ENCODE results near the gene CTNNBIP1. TPM values are rescaled to one million over a fixed set of nuclear protein-coding genes. Genes with fewer than 3 reads are reported as not detected.
A peak's percentile ranks its signal among the peaks of the same experiment; 100 is the strongest.

The CTNNBIP1 gene
- total and polyA plus RNA-seq, 9 of the 15 experiments (the other 6 are each of a cell fraction or from before 2014, with no cell fraction given) = 0.65 to 29.2 (median 14.7) TPM

- no peak for TF ChIP-seq CHCHD3 (CRISPR knock-in tag; IDR thresholded peaks at IDR 0.05)
- TF ChIP-seq ARHGAP35 (IDR thresholded peaks at IDR 0.05; ENCODE audit: partially characterized antibody) = no peak
- TF ChIP-seq KAT8 (IDR thresholded peaks at IDR 0.05; ENCODE audit: low read depth) = no peak
- TF ChIP-seq ZNF124 (CRISPR knock-in tag; IDR thresholded peaks at IDR 0.05) = no peak
- no peak; the same call in 1 of the 2 replicates for TF ChIP-seq ZBTB17 (CRISPR knock-in tag; IDR thresholded peaks at IDR 0.05)
- TF ChIP-seq, protein P1, sequence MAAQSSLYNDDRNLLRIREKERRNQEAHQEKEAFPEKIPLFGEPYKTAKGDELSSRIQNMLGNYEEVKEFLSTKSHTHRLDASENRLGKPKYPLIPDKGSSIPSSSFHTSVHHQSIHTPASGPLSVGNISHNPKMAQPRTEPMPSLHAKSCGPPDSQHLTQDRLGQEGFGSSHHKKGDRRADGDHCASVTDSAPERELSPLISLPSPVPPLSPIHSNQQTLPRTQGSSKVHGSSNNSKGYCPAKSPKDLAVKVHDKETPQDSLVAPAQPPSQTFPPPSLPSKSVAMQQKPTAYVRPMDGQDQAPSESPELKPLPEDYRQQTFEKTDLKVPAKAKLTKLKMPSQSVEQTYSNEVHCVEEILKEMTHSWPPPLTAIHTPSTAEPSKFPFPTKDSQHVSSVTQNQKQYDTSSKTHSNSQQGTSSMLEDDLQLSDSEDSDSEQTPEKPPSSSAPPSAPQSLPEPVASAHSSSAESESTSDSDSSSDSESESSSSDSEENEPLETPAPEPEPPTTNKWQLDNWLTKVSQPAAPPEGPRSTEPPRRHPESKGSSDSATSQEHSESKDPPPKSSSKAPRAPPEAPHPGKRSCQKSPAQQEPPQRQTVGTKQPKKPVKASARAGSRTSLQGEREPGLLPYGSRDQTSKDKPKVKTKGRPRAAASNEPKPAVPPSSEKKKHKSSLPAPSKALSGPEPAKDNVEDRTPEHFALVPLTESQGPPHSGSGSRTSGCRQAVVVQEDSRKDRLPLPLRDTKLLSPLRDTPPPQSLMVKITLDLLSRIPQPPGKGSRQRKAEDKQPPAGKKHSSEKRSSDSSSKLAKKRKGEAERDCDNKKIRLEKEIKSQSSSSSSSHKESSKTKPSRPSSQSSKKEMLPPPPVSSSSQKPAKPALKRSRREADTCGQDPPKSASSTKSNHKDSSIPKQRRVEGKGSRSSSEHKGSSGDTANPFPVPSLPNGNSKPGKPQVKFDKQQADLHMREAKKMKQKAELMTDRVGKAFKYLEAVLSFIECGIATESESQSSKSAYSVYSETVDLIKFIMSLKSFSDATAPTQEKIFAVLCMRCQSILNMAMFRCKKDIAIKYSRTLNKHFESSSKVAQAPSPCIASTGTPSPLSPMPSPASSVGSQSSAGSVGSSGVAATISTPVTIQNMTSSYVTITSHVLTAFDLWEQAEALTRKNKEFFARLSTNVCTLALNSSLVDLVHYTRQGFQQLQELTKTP (IDR thresholded peaks at IDR 0.05; ENCODE audit: low read depth in 1 of 2, partially characterized antibody in 2 of 2) = no peak
- TF ChIP-seq, protein P2, sequence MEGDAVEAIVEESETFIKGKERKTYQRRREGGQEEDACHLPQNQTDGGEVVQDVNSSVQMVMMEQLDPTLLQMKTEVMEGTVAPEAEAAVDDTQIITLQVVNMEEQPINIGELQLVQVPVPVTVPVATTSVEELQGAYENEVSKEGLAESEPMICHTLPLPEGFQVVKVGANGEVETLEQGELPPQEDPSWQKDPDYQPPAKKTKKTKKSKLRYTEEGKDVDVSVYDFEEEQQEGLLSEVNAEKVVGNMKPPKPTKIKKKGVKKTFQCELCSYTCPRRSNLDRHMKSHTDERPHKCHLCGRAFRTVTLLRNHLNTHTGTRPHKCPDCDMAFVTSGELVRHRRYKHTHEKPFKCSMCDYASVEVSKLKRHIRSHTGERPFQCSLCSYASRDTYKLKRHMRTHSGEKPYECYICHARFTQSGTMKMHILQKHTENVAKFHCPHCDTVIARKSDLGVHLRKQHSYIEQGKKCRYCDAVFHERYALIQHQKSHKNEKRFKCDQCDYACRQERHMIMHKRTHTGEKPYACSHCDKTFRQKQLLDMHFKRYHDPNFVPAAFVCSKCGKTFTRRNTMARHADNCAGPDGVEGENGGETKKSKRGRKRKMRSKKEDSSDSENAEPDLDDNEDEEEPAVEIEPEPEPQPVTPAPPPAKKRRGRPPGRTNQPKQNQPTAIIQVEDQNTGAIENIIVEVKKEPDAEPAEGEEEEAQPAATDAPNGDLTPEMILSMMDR (IDR thresholded peaks at IDR 0.05 in 2 of 3, conservative IDR thresholded peaks at IDR 0.05 in 1 of 3; ENCODE audit: insufficient read depth in 2 of 3, low read depth in 1 of 3, low read length in 3 of 3) = no peak
- TF ChIP-seq SP2 (IDR thresholded peaks at IDR 0.05; ENCODE audit: extremely low read depth, low read depth, low read length, poor library complexity, severe bottlenecking) = no peak
- TF ChIP-seq SMC3 (conservative IDR thresholded peaks at IDR 0.05; ENCODE audit: insufficient read depth, low read depth, low read length) = no peak
- TF ChIP-seq MTA1 (IDR thresholded peaks at IDR 0.05; ENCODE audit: borderline replicate concordance) = no peak
- TF ChIP-seq, protein P3, sequence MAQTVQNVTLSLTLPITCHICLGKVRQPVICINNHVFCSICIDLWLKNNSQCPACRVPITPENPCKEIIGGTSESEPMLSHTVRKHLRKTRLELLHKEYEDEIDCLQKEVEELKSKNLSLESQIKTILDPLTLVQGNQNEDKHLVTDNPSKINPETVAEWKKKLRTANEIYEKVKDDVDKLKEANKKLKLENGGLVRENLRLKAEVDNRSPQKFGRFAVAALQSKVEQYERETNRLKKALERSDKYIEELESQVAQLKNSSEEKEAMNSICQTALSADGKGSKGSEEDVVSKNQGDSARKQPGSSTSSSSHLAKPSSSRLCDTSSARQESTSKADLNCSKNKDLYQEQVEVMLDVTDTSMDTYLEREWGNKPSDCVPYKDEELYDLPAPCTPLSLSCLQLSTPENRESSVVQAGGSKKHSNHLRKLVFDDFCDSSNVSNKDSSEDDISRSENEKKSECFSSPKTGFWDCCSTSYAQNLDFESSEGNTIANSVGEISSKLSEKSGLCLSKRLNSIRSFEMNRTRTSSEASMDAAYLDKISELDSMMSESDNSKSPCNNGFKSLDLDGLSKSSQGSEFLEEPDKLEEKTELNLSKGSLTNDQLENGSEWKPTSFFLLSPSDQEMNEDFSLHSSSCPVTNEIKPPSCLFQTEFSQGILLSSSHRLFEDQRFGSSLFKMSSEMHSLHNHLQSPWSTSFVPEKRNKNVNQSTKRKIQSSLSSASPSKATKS (CRISPR knock-in tag; IDR thresholded peaks at IDR 0.05) = no peak
- TF ChIP-seq NFIC (IDR thresholded peaks at IDR 0.05) = no peak
- no peak for TF ChIP-seq RBM14 (IDR thresholded peaks at IDR 0.05; ENCODE audit: borderline replicate concordance, insufficient read depth, low read depth, low read length)
- no peak for TF ChIP-seq OTX1 (CRISPR knock-in tag; IDR thresholded peaks at IDR 0.05)
- peak in 1 of 2 experiments; percentile 52; a peak in 2 of 4 replicates for TF ChIP-seq NRF1 (conservative IDR thresholded peaks at IDR 0.05 in 1 of 2, IDR thresholded peaks at IDR 0.05 in 1 of 2)
- no peak for TF ChIP-seq ASH1L (IDR thresholded peaks at IDR 0.05; ENCODE audit: borderline replicate concordance, low read depth, partially characterized antibody)
- no peak for TF ChIP-seq PHTF2 (CRISPR knock-in tag; IDR thresholded peaks at IDR 0.05)
- TF ChIP-seq MED1 (CRISPR knock-in tag; IDR thresholded peaks at IDR 0.05; ENCODE audit: borderline replicate concordance) = no peak
- TF ChIP-seq ZNF408 (CRISPR knock-in tag; IDR thresholded peaks at IDR 0.05; ENCODE audit: low read depth) = no peak
- no peak for TF ChIP-seq SMARCA5 (IDR thresholded peaks at IDR 0.05)
These were observed 19.6 kb upstream of the CTNNBIP1 start (continued) for GRCh38 chr1:9929431-9930385.
